HG03095 (cell line): ENCODE data around the gene PPP1R16B.

Source experiments
- ATAC-seq: cut with Tn5 transposase; IDR thresholded peaks from one replicate; pipeline ENCODE4 v1.9.1; 2021; ENCODE audit warnings: moderate library complexity; ENCODE audit not compliant: unreplicated experiment

PPP1R16B gene

GRCh38 chr20:38926934-38927616, 121.6 kb downstream of the PPP1R16B start:
- no peak for ATAC-seq

GRCh38 chr20:38927902-38928578, 122.5 kb downstream of the PPP1R16B start:
- ATAC-seq, result no peak

- ATAC-seq, result no peak
Measured at GRCh38 chr20:38930242-38930569, 124.7 kb downstream of the PPP1R16B start.

GRCh38 chr20:38931984-38932383, 126.5 kb downstream of the PPP1R16B start:
- no peak for ATAC-seq

GRCh38 chr20:38932457-38933120, 127.1 kb downstream of the PPP1R16B start:
- ATAC-seq, result no peak

GRCh38 chr20:38934530-38934929, 129.0 kb downstream of the PPP1R16B start:
- ATAC-seq, result no peak

GRCh38 chr20:38935285-38935684, 129.8 kb downstream of the PPP1R16B start:
- no peak for ATAC-seq

- no peak for ATAC-seq
Measured at GRCh38 chr20:38935967-38936407, 130.5 kb downstream of the PPP1R16B start.

- no peak for ATAC-seq
Measured at GRCh38 chr20:38937000-38937399, 131.5 kb downstream of the PPP1R16B start.

GRCh38 chr20:38937978-38938473, 132.5 kb downstream of the PPP1R16B start:
- ATAC-seq, result no peak

- no peak for ATAC-seq
Measured at GRCh38 chr20:38939686-38940085, 134.2 kb downstream of the PPP1R16B start.

- ATAC-seq, result no peak
Measured at GRCh38 chr20:38940644-38941043, 135.1 kb downstream of the PPP1R16B start.

GRCh38 chr20:38941726-38942389, 136.4 kb downstream of the PPP1R16B start:
- no peak for ATAC-seq

- ATAC-seq, result no peak
Measured at GRCh38 chr20:38945012-38945411, 139.5 kb downstream of the PPP1R16B start.

GRCh38 chr20:38946836-38947235, 141.3 kb downstream of the PPP1R16B start:
- ATAC-seq, result no peak

- no peak for ATAC-seq
Measured at GRCh38 chr20:38947931-38948362, 142.4 kb downstream of the PPP1R16B start.

- no peak for ATAC-seq
Measured at GRCh38 chr20:38950254-38950653, 144.8 kb downstream of the PPP1R16B start.

GRCh38 chr20:38951611-38952010, 146.1 kb downstream of the PPP1R16B start:
- no peak for ATAC-seq

- ATAC-seq, result no peak
Measured at GRCh38 chr20:38952153-38952552, 146.7 kb downstream of the PPP1R16B start.

- no peak for ATAC-seq
Measured at GRCh38 chr20:38953630-38954340, 148.3 kb downstream of the PPP1R16B start.
